Lung (tissue), 12 donors: ENCODE measurements around the gene ZNF862. TPM values are rescaled to one million over a fixed set of nuclear protein-coding genes. Genes with fewer than 3 reads are reported as not detected.

Experiments
- ATAC-seq: fragments of 200-7000 bp; cut with Tn5 transposase; one replicate; pipeline ENCODE4 v1.9.1; 2020; ENCODE audit warnings: moderate number of reproducible peaks; ENCODE audit not compliant: insufficient read depth, low FRiP score
- DNase-seq, 3 donors: peaks; one replicate each; pipeline ENCODE4 v3.0.0-alpha.2; 2013 to 2017
- H3K27ac ChIP-seq, 2 donors: one replicate each; pipeline ENCODE4 v1.5.1; 2013; ENCODE audit warnings: mild to moderate bottlenecking in 2 of 2, moderate library complexity in 2 of 2, control low read depth in 1 of 2, inconsistent platforms in 1 of 2, low read depth in 1 of 2, low read length in 1 of 2
- H3K27me3 ChIP-seq, 3 donors: one replicate each; pipeline ENCODE4 v1.5.1; 2013; ENCODE audit warnings: low read length in 2 of 3; ENCODE audit not compliant: control insufficient read depth in 3 of 3, insufficient read depth in 3 of 3
- H3K36me3 ChIP-seq, 4 donors: one replicate each; pipeline ENCODE4 v1.5.1; 2013; ENCODE audit warnings: low read length in 4 of 4, mild to moderate bottlenecking in 1 of 4, moderate library complexity in 1 of 4; ENCODE audit not compliant: control insufficient read depth in 4 of 4, insufficient read depth in 4 of 4
- H3K4me1 ChIP-seq, 5 donors: one replicate each; pipeline ENCODE4 v1.5.1; 2013; ENCODE audit warnings: low read length in 5 of 5, mild to moderate bottlenecking in 2 of 5, moderate library complexity in 1 of 5; ENCODE audit not compliant: control insufficient read depth in 5 of 5, insufficient read depth in 5 of 5
- H3K4me3 ChIP-seq: one replicate; pipeline ENCODE4 v1.5.1; 2013; ENCODE audit warnings: mild to moderate bottlenecking, control low read depth, moderate library complexity
- H3K9ac ChIP-seq, 2 donors: one replicate each; pipeline ENCODE4 v1.5.1; 2013; ENCODE audit warnings: low read length in 2 of 2, control low read depth in 1 of 2; ENCODE audit not compliant: insufficient read depth in 1 of 2
- H3K9me3 ChIP-seq, 4 donors: one replicate each; pipeline ENCODE4 v1.5.1; 2013; ENCODE audit warnings: low read length in 3 of 4, mild to moderate bottlenecking in 1 of 4, moderate library complexity in 1 of 4; ENCODE audit not compliant: control insufficient read depth in 4 of 4, insufficient read depth in 3 of 4
- WGBS, 2 donors: extraction: QIAGEN DNeasy Blood & Tissue Kit; methylation state at CpG; one replicate each; pipeline ENCODE4 v1.1.7; 2013; 5-methylcytosine and 5-hydroxymethylcytosine counted together
- polyA plus RNA-seq, 2 donors: library from polyadenylated mRNA; stranded (reverse); fragments of 200-250 nt; gene quantifications; one replicate each; pipeline ENCODE4 v1.2.1, GENCODE V29; 2013
- total RNA-seq, 2 donors: library from RNA; depleted of rRNA in 1 of 2; stranded (reverse); fragments of >200 nt in 1 of 2; gene quantifications; one replicate each; pipeline ENCODE4 v1.2.1, GENCODE V29; 2014 to 2021
- TF ChIP-seq, protein P1 (sequence below): IDR thresholded peaks from 2 replicates; pipeline ENCODE4 v1.5.1; 2012; ENCODE audit warnings: mild to moderate bottlenecking; ENCODE audit errors: control extremely low read depth, extremely low read depth
- donor health status: control.
- donor health status: control.
- donor health status: Bipolar disorder and iron deficiency.
- donor health status: healthy.
- donor health status: DM: yes; HTN: yes; CAD: no.

Gene ZNF862
- total and polyA plus RNA-seq, 4 donors, result 5.2 to 22.1 (median 10.0) TPM

DNA sequence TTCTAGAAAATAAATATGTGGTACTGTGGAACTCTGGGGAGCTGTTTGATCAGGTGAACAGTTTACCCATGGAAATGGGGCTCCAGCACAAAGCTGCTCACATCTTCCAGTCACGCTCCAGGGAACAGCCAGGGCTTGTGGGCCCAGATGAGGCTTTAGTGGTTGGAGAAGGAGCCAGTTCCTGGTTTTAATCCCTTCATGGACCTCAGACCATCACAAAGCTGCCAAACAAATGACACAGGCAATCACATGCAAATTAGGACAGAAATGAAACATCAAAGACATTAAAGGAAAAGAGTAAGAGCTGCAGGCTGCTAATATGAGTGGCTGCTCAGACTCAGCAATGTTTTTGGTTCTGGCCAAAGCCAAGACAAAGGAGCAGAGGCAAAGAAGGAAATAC lies 33.4 kb downstream of the ZNF862 start:
- WGBS, 2 donors, result 100% methylated on average over 1 of the region's 1 CpG
- Histone ChIP-seq H3K9me3 (no peaks in the 10 kb centered on the region), H3K36me3 (peaks cover 0 to 1% (median 0%) of the 10 kb centered on the region in 4 donors), H3K27me3 (no peaks in the 10 kb centered on the region), H3K4me3 (no peak overlapping the region), H3K9ac (no peak overlapping the region), H3K4me1 (peaks cover 0 to 25% (median 8%) of the 10 kb centered on the region in 5 donors), H3K27ac (no peak overlapping the region)
- TF ChIP-seq, protein P1, sequence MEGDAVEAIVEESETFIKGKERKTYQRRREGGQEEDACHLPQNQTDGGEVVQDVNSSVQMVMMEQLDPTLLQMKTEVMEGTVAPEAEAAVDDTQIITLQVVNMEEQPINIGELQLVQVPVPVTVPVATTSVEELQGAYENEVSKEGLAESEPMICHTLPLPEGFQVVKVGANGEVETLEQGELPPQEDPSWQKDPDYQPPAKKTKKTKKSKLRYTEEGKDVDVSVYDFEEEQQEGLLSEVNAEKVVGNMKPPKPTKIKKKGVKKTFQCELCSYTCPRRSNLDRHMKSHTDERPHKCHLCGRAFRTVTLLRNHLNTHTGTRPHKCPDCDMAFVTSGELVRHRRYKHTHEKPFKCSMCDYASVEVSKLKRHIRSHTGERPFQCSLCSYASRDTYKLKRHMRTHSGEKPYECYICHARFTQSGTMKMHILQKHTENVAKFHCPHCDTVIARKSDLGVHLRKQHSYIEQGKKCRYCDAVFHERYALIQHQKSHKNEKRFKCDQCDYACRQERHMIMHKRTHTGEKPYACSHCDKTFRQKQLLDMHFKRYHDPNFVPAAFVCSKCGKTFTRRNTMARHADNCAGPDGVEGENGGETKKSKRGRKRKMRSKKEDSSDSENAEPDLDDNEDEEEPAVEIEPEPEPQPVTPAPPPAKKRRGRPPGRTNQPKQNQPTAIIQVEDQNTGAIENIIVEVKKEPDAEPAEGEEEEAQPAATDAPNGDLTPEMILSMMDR, result no peak
- peak in 1 of 3 donors; percentile 54 for DNase-seq
- no peak for ATAC-seq

DNA sequence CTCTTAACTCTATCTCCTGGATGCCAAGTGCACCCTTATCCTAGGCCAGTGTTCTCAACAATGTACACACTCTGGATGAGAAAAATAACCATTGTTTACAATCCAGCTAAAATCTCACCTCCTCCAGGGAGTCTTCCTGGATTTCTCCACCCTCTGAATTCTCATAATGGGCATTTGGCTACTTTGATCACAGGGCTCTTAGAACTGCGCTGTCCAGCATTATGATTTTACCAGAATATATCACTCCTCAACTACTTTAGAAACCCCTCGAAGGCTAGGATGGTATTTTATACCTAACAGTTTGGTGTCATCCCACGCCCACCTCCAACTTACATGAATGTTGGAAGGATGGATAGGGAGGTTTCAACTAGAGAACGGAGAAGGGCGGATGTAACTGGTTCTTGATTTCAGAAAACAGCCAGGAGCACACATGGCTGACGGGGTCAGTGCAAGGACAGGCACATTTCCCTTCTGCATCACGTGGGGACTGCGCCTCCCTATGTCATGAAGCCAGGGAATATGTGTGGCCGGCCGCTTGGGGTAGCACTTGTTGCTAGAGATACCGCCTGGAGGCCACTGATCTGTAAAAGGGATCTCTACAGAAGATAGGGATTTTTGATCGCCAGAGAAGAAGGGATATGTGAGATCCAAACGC lies 34.4 kb downstream of the ZNF862 start:
- TF ChIP-seq, protein P1, result no peak
- Histone ChIP-seq H3K27ac (peak overlapping the region; percentile 85 to 87), H3K27me3 (no peaks in the 10 kb centered on the region), H3K36me3 (peaks cover 0 to 1% (median 0%) of the 10 kb centered on the region in 4 donors), H3K9ac (no peak overlapping the region), H3K4me3 (peak overlapping the region; percentile 4), H3K4me1 (peaks cover 0 to 16% (median 0%) of the 10 kb centered on the region in 5 donors), H3K9me3 (no peaks in the 10 kb centered on the region)
- WGBS, 2 donors, result 20 to 27% methylated on average over 13 of the region's 13 CpGs
- peak; percentile 89 to 94 (median 89) for DNase-seq
- peak; percentile 48 for ATAC-seq

DNA sequence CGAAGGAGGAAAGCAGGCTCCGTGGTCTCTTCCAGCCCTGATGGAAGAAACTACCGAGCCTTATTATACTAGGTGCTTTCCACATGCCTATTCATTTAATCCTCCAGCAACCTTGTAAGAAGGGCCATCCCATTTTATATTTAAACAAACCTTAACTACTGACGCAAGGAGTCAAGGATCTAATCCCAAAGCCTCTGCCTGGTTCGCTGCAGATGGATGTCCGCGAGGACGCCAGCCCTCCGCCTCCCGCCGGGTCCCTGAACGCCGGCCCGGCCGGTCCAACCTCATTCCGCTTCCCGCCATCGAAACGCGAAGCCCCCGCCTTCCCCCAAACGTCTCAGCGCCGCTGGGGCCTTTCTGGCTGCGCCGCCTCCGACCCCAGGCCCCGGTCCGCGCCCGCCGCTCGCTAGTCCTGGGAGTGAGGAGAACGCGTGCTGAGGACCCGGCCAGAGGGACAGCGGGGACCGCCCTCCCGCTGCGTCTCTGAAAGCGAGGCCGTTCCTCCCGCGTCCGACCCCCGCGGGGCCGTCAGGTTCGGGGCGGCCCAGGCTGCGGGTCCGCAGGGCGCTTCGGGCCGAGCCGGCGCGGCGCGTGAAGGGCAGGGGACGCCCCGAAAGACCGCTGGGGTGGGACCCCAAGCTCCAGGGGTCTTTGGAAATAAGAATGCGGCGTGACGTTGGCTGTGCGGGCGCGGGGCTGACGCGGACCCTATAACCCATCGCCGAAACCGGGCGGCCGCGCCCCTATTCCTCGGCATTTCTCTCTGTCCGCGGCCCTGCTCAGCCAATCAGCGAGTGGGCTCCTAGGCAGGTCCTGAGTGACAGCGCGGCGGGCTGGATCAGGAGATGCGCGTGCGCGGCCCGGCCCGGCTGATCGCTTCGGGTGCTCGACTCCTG lies 35.1 kb downstream of the ZNF862 start, which contains the start of gene ATP6V0E2:
ATP6V0E2 (plus strand) TSS at position 896 of the 896 bp plus-strand sequence. CDS start 97 bp downstream, outside the sequence.
- H3K4me3 ChIP-seq, result peak within 1 kb of the TSS; percentile 69
- peak within 1 kb of the TSS; percentile 85 to 87 for H3K27ac ChIP-seq
- ATAC-seq, result peak; percentile 94
- H3K4me1 ChIP-seq, result peaks cover 0 to 16% (median 0%) of the 10 kb centered on the region in 5 donors
- DNase-seq, result peak; percentile 92 to 94 (median 94)
- H3K27me3 ChIP-seq, result no peaks in the 10 kb centered on the region
- H3K36me3 ChIP-seq, result no peaks in the 10 kb centered on the region
- peak within 1 kb of the TSS in 1 of 2 donors; percentile 19 for H3K9ac ChIP-seq
- 1% methylated on average over 82 to 93 of the region's 93 CpGs for WGBS, 2 donors
- TF ChIP-seq, protein P1, result no peak
- no peaks in the 10 kb centered on the region for H3K9me3 ChIP-seq
